ENCODE data around the gene RUNX2. TPM values are rescaled to one million over a fixed set of nuclear protein-coding genes. Genes with fewer than 3 reads are reported as not detected.

Gene RUNX2
- total RNA-seq, 4 donors from 2014 or later, result 0.78 to 2.0 (median 0.94) TPM

- no peaks in the 10 kb centered on the region for H3K36me3 ChIP-seq
- H3K27me3 ChIP-seq, result peaks cover 56 to 72% (median 71%) of the 10 kb centered on the region in 3 donors
- TF ChIP-seq CTCF (IDR thresholded peaks at IDR 0.05 in 4 of 5, conservative IDR thresholded peaks at IDR 0.05 in 1 of 5) (no peak), POLR2A (IDR thresholded peaks at IDR 0.05) (no peak)
- H3K4me1 ChIP-seq, result peaks cover 16 to 32% of the 10 kb centered on the region in 2 donors
- H3K27ac ChIP-seq, result no peak overlapping the region
- in situ Hi-C loops (cut with MboI; ENCODE audit: low sequenced_read_pairs in 4 of 4) (loop anchor here in 3 of 4 donors (10.0 to 25.0 kb wide), 3 partner anchors 292 to 758 kb away; no protein-coding TSS in a partner anchor), intact Hi-C loops (cut with DNase I; ENCODE audit: low total_unique reads) (loop anchor here (2.0 to 5.0 kb wide), 3 partner anchors 41 to 765 kb away; no protein-coding TSS in a partner anchor)
- DNase-seq (no peak), ATAC-seq (no peak)
- no peaks in the 10 kb centered on the region for H3K9me3 ChIP-seq
- H3K4me3 ChIP-seq, result peak overlapping the region; percentile 24 to 75 (median 46)
These were observed 92.2 kb downstream of the RUNX2 start for GRCh38 chr6:45420083-45420908.

- in situ Hi-C loops (cut with MboI; ENCODE audit: low sequenced_read_pairs in 4 of 4) (loop anchor here in 3 of 4 donors (10.0 to 25.0 kb wide), 3 partner anchors 291 to 759 kb away; no protein-coding TSS in a partner anchor), intact Hi-C loops (cut with DNase I; ENCODE audit: low total_unique reads) (loop anchor here (2.0 to 5.0 kb wide), 3 partner anchors 42 to 766 kb away; no protein-coding TSS in a partner anchor)
- peak overlapping the region; percentile 0 to 35 (median 20) for H3K27ac ChIP-seq
These were observed 93.0 kb downstream of the RUNX2 start for GRCh38 chr6:45420909-45421708.

GRCh38 chr6:45421709-45422502 is 93.8 kb downstream of the RUNX2 start:
- intact Hi-C loops (cut with DNase I; ENCODE audit: low total_unique reads) (loop anchor here (2.0 to 5.0 kb wide), 4 partner anchors 43 to 767 kb away; no protein-coding TSS in a partner anchor), in situ Hi-C loops (cut with MboI; ENCODE audit: low sequenced_read_pairs in 4 of 4) (loop anchor here in 3 of 4 donors (10.0 to 25.0 kb wide), 3 partner anchors 290 to 760 kb away; no protein-coding TSS in a partner anchor)
- peak in 4 of 5 experiments; percentile 8 to 34 (median 10) for TF ChIP-seq CTCF (IDR thresholded peaks at IDR 0.05 in 4 of 5, conservative IDR thresholded peaks at IDR 0.05 in 1 of 5)
- TF ChIP-seq POLR2A (IDR thresholded peaks at IDR 0.05), result no peak
- Histone ChIP-seq H3K4me1 (peaks cover 16 to 32% of the 10 kb centered on the region in 2 donors), H3K27me3 (peaks cover 42 to 64% (median 60%) of the 10 kb centered on the region in 3 donors), H3K36me3 (no peaks in the 10 kb centered on the region), H3K27ac (peak overlapping the region; percentile 12 to 60 (median 42)), H3K9me3 (no peaks in the 10 kb centered on the region), H3K4me3 (peak overlapping the region; percentile 61 to 75 (median 64))
- peak; percentile 19 to 34 for DNase-seq
- peak; percentile 62 to 64 for ATAC-seq

More at GRCh38 chr6:45420909-45421708, 93.0 kb downstream of the RUNX2 start:
- peak in 1 of 2 donors; percentile 9 for ATAC-seq
- TF ChIP-seq CTCF (IDR thresholded peaks at IDR 0.05 in 4 of 5, conservative IDR thresholded peaks at IDR 0.05 in 1 of 5), result no peak
- TF ChIP-seq POLR2A (IDR thresholded peaks at IDR 0.05), result no peak
- H3K9me3 ChIP-seq, result no peaks in the 10 kb centered on the region
- H3K27me3 ChIP-seq, result peaks cover 50 to 67% (median 67%) of the 10 kb centered on the region in 3 donors
- H3K4me1 ChIP-seq, result peaks cover 16 to 32% of the 10 kb centered on the region in 2 donors
- H3K4me3 ChIP-seq, result peak overlapping the region; percentile 61 to 75 (median 64)
- no peak for DNase-seq
- H3K36me3 ChIP-seq, result no peaks in the 10 kb centered on the region

Measured in gastrocnemius medialis (tissue), 4 donors.